Central memory CD4-positive, alpha-beta T cell (primary cell): ENCODE data around the gene BRS3.

Experiments
- DNase-seq: peaks from one replicate; pipeline ENCODE4 v3.0.0; 2022

The BRS3 gene

DNA sequence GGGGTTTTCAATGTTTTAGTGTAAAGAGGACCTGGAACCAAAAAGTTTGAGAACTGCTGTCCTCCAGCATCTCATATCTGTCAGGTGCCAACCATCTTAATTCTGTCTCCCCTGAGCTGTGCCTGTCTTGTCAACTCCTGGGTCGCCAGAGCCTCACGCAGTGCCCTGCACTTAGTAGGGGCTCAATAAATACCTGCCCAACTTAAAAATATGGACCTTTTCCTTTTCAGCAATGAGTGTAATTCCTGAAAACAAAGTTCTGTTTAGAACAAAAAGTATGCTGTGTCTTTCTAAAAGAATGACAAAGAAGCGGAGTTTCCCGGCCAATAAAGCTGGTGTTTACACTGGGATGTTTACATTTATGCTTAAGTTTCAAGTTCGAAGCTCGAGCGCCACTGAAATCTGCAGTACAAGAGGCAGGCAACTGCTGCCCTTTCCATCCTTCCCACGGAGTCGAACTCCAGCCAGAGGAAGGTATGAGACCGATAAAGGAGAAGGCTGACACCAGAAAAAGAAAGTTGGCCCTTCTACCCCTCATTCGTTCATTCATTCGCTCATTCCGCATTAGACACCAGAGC lies 8.5 kb downstream of the BRS3 start:
- DNase-seq = peak; percentile 1

DNA sequence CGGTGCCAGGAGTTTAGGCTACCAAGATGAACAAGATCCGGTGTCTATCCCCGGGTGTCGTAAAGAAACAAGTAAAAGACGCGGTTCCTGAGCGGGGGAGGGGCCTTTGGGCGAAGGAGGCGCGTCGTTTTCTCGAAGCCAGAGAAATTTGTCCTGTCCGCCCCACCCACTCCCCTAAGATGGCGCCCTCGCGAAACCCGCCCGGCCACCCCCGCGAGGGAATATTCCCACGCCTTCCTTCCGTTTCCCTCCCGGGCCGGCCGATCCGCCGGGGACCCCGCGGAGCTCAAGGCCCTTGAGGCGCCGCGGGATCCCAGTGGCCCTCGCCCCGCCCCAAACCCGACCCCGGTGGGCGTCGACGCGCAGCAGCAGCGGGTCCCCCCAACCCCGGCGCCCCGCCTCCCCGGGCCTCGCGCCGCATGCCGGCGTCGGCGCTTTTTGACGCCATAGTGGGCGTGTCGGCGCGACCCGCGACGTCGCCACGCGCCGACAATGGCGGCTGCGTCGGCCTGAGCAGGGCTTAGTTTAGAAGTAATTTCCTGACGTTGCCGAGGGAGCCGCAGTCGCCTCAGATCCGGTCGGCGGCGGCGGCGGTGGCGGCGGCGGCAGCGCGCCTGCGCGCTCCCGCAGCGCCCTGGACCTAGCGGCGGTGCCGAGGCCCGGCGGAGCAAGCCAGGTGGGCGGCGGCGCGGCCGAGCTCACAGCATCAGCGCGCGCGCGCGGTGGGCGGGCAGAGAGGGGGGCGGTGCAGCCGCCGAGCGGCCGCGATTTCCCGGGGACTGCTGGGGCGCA lies 9.2 kb downstream of the BRS3 start:
- peak; percentile 88 for DNase-seq

DNA sequence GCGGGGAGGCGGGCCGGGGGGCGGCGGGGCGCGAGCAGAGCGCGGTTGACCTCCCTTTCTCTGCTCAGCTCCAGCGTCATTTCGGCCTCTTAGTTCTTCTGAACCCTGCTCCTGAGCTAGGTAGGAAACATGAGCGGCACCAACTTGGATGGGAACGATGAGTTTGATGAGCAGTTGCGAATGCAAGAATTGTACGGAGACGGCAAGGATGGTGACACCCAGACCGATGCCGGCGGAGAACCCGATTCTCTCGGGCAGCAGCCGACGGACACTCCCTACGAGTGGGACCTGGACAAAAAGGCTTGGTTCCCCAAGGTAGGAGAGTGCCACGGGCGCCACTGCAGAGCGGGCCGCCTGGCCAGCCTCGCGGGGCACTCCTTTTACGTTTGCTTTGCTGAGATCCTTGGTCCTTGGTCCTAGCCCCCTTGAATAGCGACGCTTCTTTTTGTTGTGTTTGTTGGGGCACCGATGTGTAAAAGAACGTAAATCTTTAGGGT lies 9.9 kb downstream of the BRS3 start, which contains the start of gene HTATSF1:
TSS of gene HTATSF1 (plus strand) at position 37 of the 497 bp plus-strand sequence. CDS start at position 130, 93 bp downstream.
- DNase-seq = no peak

DNA sequence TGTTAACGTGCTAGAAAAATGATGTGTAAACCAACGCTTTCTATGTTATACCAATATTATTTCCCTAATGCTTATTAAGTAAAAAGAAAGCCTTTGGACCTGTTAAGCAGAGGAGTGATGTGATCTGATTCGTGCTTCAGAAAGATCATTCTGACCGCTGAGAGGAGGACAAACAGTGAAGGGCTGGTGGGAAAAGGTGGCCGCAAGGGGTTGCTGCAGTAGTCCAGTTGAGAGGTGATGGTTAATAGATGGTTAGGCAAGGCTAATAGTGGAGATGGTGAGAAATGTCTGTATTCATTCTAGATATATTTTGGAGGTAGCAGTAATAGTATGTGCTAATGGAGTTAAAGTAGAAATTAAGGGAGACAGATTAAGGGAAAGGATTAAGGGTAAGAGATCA lies 31.3 kb downstream of the BRS3 start:
- DNase-seq = no peak

DNA sequence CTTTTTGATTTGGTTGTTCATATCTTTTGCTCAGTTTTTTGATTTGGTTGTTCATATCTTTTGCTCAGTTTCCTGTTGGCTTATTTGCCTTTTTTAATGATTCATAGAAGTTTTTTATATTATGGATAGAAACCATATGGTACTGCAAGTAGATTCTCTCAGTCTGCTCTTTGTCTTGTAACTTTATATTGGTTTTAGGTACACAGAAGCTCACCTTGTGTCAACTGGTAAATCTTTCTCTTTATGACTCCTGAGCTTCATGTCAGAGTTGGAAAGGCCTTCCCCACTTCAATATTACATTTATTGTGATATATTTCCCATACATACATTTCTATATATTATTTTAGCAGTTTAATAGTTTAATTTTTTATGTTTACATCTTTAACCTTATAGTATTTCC lies 36.0 kb downstream of the BRS3 start:
- DNase-seq = no peak

DNA sequence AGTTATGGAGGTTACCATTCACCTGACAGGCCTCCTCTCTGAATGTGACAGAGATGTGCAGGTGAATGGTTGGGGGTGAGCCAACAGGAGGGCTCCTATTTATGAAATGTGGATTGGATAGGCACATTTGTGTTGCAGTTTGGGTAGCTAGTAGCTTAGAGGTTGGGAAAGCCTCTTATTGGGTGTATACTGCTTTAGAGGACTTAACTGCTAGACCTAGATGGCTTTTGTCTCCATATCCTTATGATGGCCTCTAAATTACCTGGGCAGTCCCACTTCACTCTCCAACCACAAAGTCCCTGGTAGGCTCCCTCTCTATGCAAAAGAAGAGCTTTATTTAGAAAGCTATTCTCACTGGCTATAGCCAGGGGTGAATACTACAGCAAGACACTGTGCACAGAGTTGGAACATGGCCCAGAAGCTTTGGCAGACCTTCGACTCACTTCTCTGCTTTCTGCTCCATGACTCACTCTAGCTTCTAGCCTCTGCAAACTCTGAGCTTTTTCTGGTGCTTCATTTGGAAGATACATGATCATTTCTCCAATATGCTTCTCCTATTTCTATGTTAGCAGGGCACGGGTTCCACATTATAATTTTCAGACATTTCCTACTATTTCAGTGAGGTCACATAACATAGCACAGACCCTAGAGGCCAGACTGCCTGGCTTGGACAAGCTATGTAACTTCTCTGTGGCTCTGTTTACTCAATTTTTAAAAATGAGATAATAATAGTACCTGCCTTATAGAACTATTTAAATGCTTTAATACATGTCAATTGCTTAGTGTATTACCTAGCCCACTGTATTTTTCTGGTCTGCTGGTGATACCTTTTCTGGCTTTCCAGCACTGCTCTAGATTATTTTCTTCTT lies 38.2 kb downstream of the BRS3 start:
- no peak for DNase-seq

DNA sequence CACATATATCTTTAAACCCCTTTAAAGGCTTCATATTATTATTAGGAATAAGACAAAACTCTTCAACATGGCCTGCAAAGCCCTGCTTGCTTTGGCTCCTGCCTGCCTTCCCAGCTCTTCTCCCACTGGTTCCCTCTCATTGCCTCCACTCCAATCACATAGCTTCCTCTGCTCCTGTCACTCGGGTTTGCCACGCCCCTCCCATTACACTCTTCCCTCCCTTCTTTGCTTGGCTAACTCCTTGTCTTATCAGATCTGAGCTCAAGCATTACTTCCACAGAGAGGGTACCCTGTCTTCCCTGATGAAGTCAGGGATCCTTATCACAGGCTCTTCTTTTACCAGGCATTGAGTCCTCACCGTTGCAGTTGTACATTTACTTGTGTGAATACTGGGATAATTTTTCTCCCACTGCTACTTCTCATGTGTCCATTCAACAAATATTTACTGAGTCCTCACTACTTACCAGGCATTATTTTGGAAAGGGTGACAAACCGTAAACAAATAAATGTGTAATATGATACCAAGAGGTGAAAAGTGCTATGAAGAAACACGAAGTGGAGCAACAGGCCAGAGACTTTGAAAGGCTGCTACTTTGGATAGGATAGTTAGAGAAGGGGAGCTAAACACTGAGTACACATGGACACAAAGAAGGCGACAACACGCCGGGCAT lies 41.0 kb downstream of the BRS3 start:
- DNase-seq = no peak

DNA sequence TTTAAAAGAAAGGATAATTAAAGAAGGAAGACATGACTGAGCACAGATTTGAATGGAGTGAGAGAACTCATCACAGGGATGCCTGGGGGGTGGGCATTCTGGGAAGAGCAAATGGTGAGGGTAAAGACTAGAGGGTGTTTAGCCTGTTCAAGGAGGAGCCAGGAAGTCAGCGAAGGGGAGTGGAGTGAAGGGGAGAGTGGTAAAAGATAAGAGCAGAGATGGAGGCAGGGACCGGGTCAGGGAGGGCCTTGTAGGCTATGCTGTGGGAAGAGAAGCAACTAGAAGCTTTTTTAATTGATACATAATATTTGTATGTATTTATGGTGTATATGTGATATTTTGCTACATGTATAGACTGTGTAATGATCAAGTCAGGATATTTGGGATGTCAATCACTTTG lies 42.0 kb downstream of the BRS3 start:
- DNase-seq = no peak

DNA sequence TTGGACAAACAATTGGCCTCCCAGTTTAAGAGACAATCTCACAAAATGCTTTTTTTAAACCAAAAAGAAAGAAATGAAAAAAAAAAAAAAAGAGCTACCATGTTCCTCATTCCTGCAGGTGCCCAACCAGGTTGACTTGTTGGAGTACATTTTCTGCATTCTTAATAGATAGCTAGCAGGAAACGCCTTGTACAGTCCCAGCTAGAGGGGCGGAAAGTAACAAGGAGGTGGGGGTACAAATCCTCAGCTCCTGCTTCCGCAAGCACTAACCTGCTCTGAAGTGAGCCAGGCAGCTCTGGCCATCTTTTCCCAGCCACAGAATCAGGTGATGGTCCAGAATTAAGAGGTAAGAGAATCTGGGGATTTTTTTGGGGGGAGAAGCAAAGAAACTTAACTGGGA lies 44.2 kb downstream of the BRS3 start, which contains the start of gene VGLL1:
TSS of gene VGLL1 (plus strand) at position 265 of the 400 bp plus-strand sequence. CDS start 3,806 bp downstream, outside the sequence.
- no peak for DNase-seq

DNA sequence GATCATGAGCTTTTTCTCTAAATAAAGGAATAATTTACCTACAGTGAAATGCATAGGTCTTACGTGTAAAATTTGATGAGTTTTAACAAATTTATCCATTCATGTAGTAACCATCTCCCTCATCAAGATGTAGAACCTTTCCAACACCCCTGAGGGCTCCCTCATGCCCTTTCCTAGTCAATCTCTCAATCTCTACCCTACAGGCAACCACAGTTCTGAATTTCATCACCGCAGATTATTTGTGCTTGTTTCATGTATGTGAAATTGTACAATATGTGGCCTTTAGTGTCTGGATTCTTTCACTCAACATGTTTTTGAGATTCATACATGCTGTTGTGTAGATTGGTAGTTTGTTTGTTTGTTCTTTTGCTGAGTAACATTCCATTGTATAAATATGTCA lies 46.4 kb downstream of the BRS3 start:
- no peak for DNase-seq

DNA sequence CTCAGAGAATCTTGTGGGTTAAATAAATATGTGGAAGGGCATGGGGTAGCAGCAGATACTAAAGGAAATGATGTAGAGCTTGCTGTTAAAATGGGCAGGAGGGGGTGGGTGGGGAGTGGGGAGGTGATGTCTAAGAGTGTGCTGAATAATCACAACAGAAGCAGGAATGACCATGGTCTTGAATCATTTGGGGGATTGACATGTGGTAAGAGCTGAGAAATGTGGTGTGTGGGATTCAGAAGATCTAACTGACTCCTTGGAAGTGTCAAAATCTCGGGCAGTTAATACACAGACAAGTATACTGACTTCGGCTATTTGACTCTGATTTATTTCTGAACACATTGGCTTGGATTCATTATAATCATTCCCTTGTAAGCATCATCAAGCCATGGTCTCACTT lies 51.1 kb downstream of the BRS3 start:
- no peak for DNase-seq

DNA sequence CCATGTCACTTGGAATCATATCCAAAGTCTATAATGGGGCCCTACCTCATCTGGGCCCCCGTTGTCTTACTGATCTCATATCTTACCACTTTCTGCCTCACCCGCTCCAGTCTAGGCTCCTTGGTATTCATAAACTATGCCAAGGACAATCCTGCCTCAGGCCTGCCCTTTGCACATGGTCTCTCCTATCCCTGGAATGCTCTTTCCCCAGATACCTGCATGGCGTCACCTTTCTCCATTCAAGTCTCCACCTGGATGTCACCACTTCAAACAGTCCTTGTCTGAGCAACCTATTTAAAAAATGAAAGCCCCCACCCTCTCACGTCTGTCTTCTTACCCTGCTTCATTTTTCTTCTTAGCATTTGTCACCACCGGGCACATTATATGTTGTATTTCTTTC lies 52.5 kb downstream of the BRS3 start:
- DNase-seq = no peak

DNA sequence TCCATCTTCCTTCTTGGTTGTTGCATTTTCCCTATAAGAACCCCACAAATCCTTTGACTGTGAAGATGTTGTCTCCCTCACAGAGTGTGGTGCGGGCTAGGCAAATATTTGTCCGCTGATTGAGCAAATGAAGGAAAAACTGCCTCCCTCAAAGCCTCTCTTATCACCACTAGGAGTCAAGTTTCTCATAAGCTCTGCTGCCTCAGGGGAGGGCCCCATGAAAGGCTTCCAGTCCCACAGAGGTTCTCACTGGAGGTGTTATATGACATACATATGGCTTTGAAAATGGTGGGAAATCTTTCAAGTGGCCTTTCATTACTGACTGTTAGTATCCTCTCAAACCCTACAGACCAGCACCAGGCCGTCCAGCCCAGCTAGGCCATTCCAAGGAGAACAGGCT lies 53.5 kb downstream of the BRS3 start:
- no peak for DNase-seq

DNA sequence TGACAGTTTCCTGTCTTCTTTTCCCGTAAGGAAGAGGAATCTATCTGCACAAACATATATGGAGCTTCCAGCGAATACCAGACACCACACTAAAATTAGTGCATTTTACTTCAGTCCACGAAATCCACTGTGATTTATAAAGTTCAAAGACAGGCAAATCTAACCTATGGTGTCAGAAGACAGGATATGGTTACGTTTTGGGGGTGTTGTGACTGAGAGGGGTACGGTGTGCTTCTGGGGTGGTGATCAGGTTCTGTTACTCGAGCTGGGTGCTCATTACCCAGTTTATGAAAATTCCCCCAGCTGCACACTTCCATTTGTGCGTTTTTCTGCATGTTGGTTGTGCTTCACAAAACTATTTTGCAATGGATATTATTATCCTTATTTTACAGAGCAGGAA lies 54.5 kb downstream of the BRS3 start:
- no peak for DNase-seq
